SK-N-MC (cell line): ENCODE measurements around the gene SPIN1.

Experiments used
- EZH2 ChIP-seq: fragments of 200-600 bp; sonication (generic); IDR thresholded peaks from one replicate; pipeline ENCODE4 v1.6.1; 2017; ENCODE audit warnings: antibody characterized with exemption
- FOXP2 ChIP-seq: optimal IDR thresholded peaks from 2 replicates; pipeline ENCODE3; 2011; ENCODE audit warnings: mild to moderate bottlenecking, moderate library complexity; ENCODE audit not compliant: insufficient read depth; ENCODE audit errors: extremely low read length, control extremely low read depth
- POLR2AphosphoS5 ChIP-seq: IDR thresholded peaks from 2 replicates; pipeline ENCODE4 v1.6.1; 2012; ENCODE audit warnings: mild to moderate bottlenecking, low read depth, low read length, borderline replicate concordance

- no peak for TF ChIP-seq POLR2AphosphoS5
- no peak for TF ChIP-seq EZH2
- no peak for TF ChIP-seq FOXP2
Measured at GRCh38 chr9:88502552-88503034, 114.3 kb downstream of the SPIN1 start.
